Pancreas (tissue), 10 donors: ENCODE measurements around the gene RAB8B. TPM values are rescaled to one million over a fixed set of nuclear protein-coding genes. Genes with fewer than 3 reads are reported as not detected.
A peak's percentile ranks its signal among the peaks of the same experiment; 100 is the strongest.

Experiments
- ATAC-seq, 4 donors: fragments of 200-7000 bp; cut with Tn5 transposase; one replicate each; pipeline versions ENCODE4 v1.8.0 to v1.9.1; 2020; ENCODE audit warnings: mild to moderate bottlenecking in 4 of 4, moderate library complexity in 4 of 4
- DNase-seq, 6 donors: peaks; one replicate each; pipeline ENCODE4 v3.0.0-alpha.2; 2020
- FAIRE-seq: peaks from 2 replicates; lab custom pipeline; 2012; peaks lifted over from hg19 to GRCh38; lab: Jason Lieb, UNC
- H3K27ac ChIP-seq, 4 donors: fragments of 200-600 bp; sonication (generic); 1 replicate in 3 of 4; 2 replicates in 1 of 4; pipeline versions ENCODE4 v1.5.0 to v1.8.0; 2020
- H3K27me3 ChIP-seq, 4 donors: fragments of 200-600 bp; one replicate each; pipeline ENCODE4 v1.8.0; 2021
- H3K36me3 ChIP-seq, 3 donors: fragments of 200-600 bp; sonication (generic) in 1 of 3; one replicate each; pipeline versions ENCODE4 v1.5.0 to v1.8.0; 2020 to 2021
- H3K4me1 ChIP-seq, 3 donors: fragments of 200-600 bp; one replicate each; pipeline ENCODE4 v1.8.0; 2021
- H3K4me3 ChIP-seq, 4 donors: fragments of 200-600 bp; sonication (generic) in 2 of 4; one replicate each; pipeline versions ENCODE4 v1.5.0 to v1.8.0; 2020 to 2021
- H3K9me3 ChIP-seq, 4 donors: fragments of 200-600 bp; one replicate each; pipeline ENCODE4 v1.8.0; 2021
- whole genome bisulfite sequencing, 2 donors: extraction: QIAGEN DNeasy Blood & Tissue Kit; methylation state at CpG; one replicate each; pipeline ENCODE4 v1.1.7; 2013; 5-methylcytosine and 5-hydroxymethylcytosine counted together
- intact Hi-C, 3 donors: fragments of 100-400 bp; cut with DNase I; formaldehyde crosslinking; loops; one replicate each; pipeline versions ENCODE4 v1.11.1 to v1.14.2; 2022
- polyA plus RNA-seq, 2 donors: library from polyadenylated mRNA; stranded (reverse); fragments of 200-250 nt; gene quantifications; one replicate each; pipeline ENCODE4 v1.2.3, GENCODE V29; 2013
- total RNA-seq, 6 donors: library from RNA; stranded (reverse); fragmentation: NEBNext Ultra II Directional in 4 of 6; extraction: Animal tissue kit (Norgen Biotek cat#: 25700) in 4 of 6; gene quantifications; one replicate each; pipeline versions ENCODE4 v1.2.1 to v1.2.4, GENCODE V29; 2021 to 2023
- TF ChIP-seq, protein P1 (sequence below), 4 donors: fragments of 200-600 bp; sonication (generic) in 3 of 4; IDR thresholded peaks; one replicate each; pipeline versions ENCODE4 v1.5.0 to v1.8.0; 2021; ENCODE audit warnings: antibody characterized with exemption in 4 of 4
- donor health status: healthy with polysubstance abuse.
- donor health status: DM: no; HTN: no; CAD: no; lungs with moderate emphysema.
- donor health status: DM: no; HTN: no; CAD: no.
- donor health status: control.
- donor health status: control.
- donor health status: Bipolar disorder and iron deficiency.
- donor health status: DM: yes; HTN: yes; CAD: no.
- donor health status: DM: no; HTN: no; CAD: no.
- donor health status: DM: no; HTN: no; CAD: no.
- donor health status: DM: yes; HTN: yes; CAD: no.

Gene RAB8B
- total and polyA plus RNA-seq, 8 donors = 2.0 to 19.2 (median 5.3) TPM

DNA sequence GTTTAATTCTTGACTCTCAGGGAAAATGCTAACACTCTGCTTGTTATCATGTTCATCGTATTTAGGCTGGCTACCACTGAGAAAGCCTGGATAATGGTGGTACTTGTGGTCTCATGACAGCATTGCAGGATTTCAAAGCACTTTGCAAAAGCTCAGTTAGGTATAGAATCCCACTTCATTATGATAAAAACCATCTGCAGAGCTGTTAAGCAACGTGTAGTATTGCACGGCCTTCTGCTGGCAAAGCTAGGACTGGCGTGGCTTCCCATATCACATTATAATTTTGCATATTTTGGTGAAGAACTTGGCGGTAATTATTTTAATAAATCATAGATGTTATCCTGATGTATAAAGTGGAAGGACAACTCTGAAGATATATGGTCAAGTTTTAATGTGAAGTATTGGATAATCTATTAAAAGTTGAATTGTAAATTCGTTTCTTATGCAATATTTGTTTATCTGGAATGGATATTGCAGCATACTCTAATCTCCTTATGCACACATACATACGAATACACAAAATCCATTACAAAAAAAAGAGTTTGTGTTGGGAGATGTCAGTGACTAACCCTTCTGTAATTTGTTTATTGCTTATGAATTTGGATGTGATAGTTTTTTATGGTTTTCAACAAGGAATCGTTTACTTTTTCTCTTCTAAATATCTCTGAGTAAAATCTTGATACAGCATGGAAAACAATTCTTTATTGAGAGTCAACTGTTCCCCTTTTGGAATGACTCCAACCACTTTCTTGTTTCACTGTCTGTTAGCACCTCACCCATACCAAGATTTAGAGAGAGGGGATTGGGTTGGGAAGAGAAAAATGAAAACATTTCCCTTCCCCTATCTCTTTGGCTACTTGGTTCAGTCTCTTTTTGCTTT is 9.2 kb downstream of the RAB8B start:
- Histone ChIP-seq H3K27me3 (no peaks in the 10 kb centered on the region), H3K4me3 (no peak overlapping the region), H3K27ac (no peak overlapping the region), H3K36me3 (no peaks in the 10 kb centered on the region), H3K9me3 (no peaks in the 10 kb centered on the region), H3K4me1 (peaks cover 8 to 23% (median 11%) of the 10 kb centered on the region in 3 donors)
- intact Hi-C loops = no loop called here
- peak in 3 of 4 donors; percentile 49 to 76 (median 61) for ATAC-seq
- no peak for DNase-seq
- FAIRE-seq = no peak
- TF ChIP-seq, protein P1, sequence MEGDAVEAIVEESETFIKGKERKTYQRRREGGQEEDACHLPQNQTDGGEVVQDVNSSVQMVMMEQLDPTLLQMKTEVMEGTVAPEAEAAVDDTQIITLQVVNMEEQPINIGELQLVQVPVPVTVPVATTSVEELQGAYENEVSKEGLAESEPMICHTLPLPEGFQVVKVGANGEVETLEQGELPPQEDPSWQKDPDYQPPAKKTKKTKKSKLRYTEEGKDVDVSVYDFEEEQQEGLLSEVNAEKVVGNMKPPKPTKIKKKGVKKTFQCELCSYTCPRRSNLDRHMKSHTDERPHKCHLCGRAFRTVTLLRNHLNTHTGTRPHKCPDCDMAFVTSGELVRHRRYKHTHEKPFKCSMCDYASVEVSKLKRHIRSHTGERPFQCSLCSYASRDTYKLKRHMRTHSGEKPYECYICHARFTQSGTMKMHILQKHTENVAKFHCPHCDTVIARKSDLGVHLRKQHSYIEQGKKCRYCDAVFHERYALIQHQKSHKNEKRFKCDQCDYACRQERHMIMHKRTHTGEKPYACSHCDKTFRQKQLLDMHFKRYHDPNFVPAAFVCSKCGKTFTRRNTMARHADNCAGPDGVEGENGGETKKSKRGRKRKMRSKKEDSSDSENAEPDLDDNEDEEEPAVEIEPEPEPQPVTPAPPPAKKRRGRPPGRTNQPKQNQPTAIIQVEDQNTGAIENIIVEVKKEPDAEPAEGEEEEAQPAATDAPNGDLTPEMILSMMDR (IDR thresholded peaks at IDR 0.05) = no peak
- WGBS, 2 donors = 42 to 43% methylated on average over 8 of the region's 8 CpGs

- FAIRE-seq (no peak), DNase-seq (no peak), ATAC-seq (no peak)
- 81 to 88% methylated on average over 5 of the region's 5 CpGs for WGBS, 2 donors
- H3K27me3 ChIP-seq = no peaks in the 10 kb centered on the region
- no peaks in the 10 kb centered on the region for H3K36me3 ChIP-seq
- intact Hi-C loops = no loop called here
- H3K9me3 ChIP-seq = no peaks in the 10 kb centered on the region
- no peak overlapping the region for H3K27ac ChIP-seq
- H3K4me1 ChIP-seq = peaks cover 5 to 8% (median 8%) of the 10 kb centered on the region in 3 donors
- no peak overlapping the region for H3K4me3 ChIP-seq
- TF ChIP-seq, protein P1 (IDR thresholded peaks at IDR 0.05) = no peak
Measured at GRCh38 chr15:63200464-63201249, 11.3 kb downstream of the RAB8B start.

- no peaks in the 10 kb centered on the region for H3K36me3 ChIP-seq
- ATAC-seq (no peak), FAIRE-seq (no peak), DNase-seq (no peak)
- WGBS, 2 donors = 72% methylated on average over 5 of the region's 5 CpGs
- H3K27ac ChIP-seq = no peak overlapping the region
- intact Hi-C loops = no loop called here
- no peaks in the 10 kb centered on the region for H3K27me3 ChIP-seq
- H3K4me1 ChIP-seq = peaks cover 5 to 8% (median 6%) of the 10 kb centered on the region in 3 donors
- H3K9me3 ChIP-seq = no peaks in the 10 kb centered on the region
- TF ChIP-seq, protein P1 (IDR thresholded peaks at IDR 0.05) = no peak
- no peak overlapping the region for H3K4me3 ChIP-seq
Measured at GRCh38 chr15:63202861-63203260, 13.5 kb downstream of the RAB8B start.

- DNase-seq (no peak), ATAC-seq (no peak), FAIRE-seq (no peak)
- no peaks in the 10 kb centered on the region for H3K36me3 ChIP-seq
- WGBS, 2 donors = 75 to 86% methylated on average over 9 of the region's 9 CpGs
- H3K9me3 ChIP-seq = no peaks in the 10 kb centered on the region
- H3K27me3 ChIP-seq = no peaks in the 10 kb centered on the region
- TF ChIP-seq, protein P1 (IDR thresholded peaks at IDR 0.05) = no peak
- no peak overlapping the region for H3K27ac ChIP-seq
- H3K4me1 ChIP-seq = peaks cover 3 to 8% (median 4%) of the 10 kb centered on the region in 3 donors
- intact Hi-C loops = no loop called here
- H3K4me3 ChIP-seq = no peak overlapping the region
Measured at GRCh38 chr15:63203451-63204090, 14.2 kb downstream of the RAB8B start.
